ENCODE results near the gene BTNL3.
"Not testable (repeated sequence)": the region's sequence is repeated elsewhere in the genome, so short reads cannot be mapped to it uniquely, and the experiment has no call there.

Gene BTNL3

GRCh38 chr5:180988592-180988991 lies at the start of gene BTNL3:
BTNL3 (plus strand) TSS chr5:180988846; CDS start chr5:180989029, 183 bp downstream.
- no peak for DNase-seq

DNA sequence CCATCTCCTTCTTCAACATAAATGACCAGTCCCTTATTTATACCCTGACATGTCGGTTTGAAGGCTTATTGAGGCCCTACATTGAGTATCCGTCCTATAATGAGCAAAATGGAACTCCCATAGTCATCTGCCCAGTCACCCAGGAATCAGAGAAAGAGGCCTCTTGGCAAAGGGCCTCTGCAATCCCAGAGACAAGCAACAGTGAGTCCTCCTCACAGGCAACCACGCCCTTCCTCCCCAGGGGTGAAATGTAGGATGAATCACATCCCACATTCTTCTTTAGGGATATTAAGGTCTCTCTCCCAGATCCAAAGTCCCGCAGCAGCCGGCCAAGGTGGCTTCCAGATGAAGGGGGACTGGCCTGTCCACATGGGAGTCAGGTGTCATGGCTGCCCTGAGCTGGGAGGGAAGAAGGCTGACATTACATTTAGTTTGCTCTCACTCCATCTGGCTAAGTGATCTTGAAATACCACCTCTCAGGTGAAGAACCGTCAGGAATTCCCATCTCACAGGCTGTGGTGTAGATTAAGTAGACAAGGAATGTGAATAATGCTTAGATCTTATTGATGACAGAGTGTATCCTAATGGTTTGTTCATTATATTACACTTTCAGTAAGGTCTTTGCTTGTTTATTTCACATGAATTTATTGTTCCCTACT lies 38.2 kb upstream of the BTNL3 start:
- no peak for DNase-seq

- no peak for DNase-seq
Observed at GRCh38 chr5:180959661-180960060, 29.0 kb upstream of the BTNL3 start.

DNA sequence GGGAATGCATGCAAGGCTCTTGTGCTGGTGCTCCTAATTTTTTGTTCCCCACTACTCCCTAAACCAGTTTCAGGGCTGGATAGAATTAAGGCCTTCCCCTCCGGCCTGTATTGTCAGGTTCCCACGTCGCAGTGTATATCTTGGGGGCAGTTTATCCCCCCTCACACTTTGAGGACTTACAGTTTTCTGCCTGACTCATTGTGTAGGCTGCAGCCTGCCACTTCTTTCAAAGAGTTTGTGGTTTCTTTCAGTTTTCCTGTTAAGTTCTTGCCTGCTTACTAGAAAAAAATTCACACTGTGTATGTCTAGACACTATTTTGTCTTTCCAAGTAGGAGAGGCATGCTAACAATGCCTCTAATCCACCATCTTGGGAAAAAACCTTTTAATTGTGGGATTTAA lies 28.4 kb upstream of the BTNL3 start:
- no peak for DNase-seq

GRCh38 chr5:180969406-180969805 lies 19.2 kb upstream of the BTNL3 start:
- DNase-seq: no peak

GRCh38 chr5:180970336-180970735 lies 18.3 kb upstream of the BTNL3 start:
- DNase-seq: no peak

GRCh38 chr5:180970875-180971274 lies 17.8 kb upstream of the BTNL3 start:
- DNase-seq: no peak

DNA sequence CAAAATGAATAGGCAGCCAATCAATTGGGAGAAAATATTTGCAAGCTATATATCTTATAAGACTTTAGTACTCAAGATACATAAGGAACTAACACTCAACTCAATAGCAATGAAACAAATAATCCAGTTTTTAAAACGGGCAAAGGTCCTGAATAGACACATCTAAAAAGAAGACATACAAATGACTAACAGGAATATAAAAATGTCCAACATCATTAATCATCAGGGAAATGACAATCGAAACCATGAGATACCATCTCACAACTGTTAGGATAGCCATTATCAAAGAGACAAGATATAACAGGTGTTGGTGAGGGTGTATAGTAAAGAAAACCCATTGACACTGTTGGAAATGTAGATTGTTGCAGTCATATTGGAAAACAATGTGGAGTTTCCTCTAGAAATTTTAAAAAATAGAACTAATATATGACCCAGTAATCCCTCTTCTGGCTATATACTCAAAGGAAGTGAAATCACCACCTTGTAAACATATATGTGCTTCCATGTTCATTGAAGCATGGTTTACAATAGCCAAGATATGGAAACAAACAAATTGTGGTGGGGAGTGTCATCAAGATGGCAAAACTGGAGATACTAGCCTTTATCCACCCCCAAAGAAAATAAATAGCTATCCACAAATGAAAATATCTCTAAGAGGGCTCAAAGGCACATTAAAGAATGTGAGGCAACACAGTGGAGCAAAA lies 13.9 kb upstream of the BTNL3 start:
- DNase-seq: no peak

DNA sequence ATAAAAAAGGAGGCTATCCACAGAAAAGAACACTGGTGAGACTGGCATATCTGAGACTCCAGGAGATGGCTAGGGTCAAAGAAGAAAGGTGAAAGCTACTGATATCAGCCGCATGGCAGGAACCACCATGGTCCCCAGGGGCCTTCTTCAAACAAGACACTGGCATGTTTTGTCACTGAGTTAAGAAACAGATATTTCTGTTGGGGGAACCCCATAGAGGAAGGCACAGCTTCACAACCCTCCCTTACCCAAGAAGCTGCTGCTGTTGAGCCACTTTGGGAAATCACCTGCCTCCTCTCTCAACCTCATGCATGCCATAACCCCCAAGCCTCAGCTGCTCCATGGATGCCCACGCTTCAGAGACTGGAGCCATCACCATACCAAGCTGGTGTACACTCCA lies 13.3 kb upstream of the BTNL3 start:
- DNase-seq: no peak

DNA sequence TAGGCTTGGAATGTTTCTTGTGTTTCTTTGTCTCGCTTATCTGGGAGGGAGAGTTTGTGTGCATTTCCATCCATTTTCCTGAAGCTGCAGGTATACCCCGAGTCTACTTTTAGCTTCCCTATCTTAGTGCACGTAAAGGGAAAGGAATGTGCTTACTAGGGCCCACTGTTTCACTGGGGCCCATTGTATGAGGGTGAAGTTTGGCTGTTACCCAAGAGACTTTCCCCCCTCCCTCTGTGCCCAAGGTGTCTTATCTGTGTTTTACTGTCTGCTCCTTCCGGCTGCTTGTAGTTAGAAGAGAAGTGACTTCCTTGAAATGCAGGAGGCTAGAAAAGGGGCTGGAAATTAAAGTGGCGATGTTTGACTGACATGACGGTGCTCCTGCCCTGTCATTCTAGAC lies 12.1 kb upstream of the BTNL3 start:
- no peak for DNase-seq

DNA sequence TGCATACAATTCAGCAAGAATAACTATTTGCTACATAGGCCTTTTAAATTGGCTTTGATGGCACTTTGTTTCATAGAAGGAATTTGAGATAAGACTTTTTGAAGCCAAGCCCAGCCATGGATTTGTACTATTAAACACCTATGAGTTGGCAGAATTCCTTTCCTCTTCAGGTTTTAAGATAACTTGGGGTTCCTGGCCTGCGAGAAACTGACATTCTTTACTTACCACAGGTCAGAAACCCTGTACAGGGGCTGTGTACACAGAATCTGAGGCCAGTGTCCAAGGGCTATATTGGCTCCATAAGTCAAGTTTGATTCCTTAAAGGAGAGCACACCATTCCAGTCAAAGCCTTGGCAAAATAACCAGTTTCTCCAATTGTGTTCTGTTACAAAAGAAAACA lies 10.8 kb upstream of the BTNL3 start:
- no peak for DNase-seq

DNA sequence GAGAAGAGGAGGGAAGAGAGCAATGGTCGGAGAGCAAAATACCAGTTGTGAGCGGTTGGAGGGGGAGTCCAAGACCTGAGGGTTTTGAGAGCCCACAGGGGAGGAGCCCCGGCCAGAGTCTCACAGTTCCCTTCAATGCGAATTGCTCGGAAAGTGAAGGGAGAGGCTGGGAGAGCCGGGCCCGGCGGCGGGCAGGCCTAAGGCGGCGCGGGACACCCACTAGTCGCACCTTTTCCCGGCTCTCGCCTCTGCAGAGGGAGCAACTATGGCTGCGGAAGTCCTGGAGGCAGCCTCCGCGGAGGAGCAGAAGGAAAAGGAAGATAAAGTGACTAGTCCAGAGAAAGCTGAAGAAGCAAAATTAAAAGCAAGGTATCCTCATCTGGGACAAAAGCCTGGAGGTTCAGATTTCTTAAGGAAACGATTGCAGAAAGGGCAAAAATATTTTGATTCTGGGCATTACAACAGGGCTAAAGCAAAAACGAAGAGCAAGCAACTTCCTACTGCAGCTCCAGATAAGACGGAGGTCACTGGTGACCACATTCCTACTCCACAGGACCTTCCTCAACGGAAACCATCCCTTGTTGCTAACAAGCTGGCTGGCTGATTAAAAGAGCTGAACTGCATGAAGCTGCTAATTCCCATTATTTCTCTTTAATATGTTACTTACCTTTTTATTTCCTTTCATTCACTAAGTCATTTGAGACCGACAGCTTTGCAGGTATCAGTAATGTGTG lies 6.5 kb upstream of the BTNL3 start:
- DNase-seq: no peak

- DNase-seq: no peak
Observed at GRCh38 chr5:180988016-180988415, 630 bp upstream of the BTNL3 start.

- no peak for DNase-seq
Observed at GRCh38 chr5:180990086-180990881, 1.6 kb downstream of the BTNL3 start.

DNA sequence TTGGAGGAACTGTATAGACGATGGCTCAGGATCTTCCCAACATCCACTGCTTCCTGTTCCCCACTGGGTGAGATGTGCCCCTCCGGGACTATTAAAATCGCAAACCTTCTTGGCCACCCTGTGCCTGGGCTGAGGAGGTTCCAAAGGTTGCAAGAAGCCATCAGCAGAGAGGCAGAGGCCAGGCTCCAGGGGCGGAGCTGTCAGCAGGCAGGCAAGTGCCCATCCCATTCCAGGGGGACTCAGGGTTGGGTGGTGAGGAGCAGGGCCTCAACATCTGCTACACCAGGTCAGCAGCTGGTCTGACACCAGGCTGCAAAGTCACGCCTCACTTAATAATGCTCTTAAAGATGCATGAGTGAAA lies 2.2 kb downstream of the BTNL3 start:
- no peak for DNase-seq

DNA sequence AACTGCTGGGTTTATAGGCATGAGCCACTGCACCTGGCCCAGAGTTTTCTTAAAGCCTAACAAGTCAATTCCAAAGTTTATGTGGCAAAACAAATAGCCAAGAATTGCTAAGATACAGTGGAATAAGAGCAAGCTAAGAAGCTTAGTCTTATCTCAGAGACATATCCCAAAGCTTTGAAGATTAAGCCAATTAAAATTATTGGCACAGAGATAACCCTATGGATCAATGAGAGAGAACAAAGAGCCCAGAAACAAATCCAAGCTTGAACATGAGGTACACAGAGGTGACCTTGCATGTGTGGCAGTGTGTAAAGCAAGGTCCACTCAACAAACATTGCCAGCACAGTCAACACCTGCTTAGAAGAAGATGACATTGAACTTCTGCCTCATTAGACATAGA lies 13.3 kb downstream of the BTNL3 start:
- DNase-seq: no peak

DNA sequence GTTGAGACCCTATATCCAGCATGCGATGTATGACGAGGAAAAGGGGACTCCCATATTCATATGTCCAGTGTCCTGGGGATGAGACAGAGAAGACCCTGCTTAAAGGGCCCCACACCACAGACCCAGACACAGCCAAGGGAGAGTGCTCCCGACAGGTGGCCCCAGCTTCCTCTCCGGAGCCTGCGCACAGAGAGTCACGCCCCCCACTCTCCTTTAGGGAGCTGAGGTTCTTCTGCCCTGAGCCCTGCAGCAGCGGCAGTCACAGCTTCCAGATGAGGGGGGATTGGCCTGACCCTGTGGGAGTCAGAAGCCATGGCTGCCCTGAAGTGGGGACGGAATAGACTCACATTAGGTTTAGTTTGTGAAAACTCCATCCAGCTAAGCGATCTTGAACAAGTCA lies 17.1 kb downstream of the BTNL3 start:
- no peak for DNase-seq

- no peak for DNase-seq
Observed at GRCh38 chr5:181008136-181008535, 19.5 kb downstream of the BTNL3 start.

DNA sequence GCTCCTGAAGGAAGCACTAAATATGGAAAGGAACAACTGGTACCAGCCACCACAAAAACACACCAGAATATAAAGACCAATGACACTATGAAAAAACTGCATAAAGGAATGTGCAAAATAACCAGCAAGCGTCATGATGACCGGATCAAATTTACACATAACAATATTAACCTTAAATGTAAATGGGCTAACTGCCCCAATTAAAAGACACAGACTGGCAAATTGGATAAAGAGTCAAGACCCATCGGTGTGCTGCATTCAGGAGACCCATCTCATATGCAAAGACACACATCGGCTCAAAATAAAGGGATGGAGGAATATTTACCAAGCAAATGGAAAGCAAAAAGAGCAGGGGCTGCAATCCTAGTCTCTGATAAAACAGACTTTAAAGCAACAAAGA lies 21.4 kb downstream of the BTNL3 start:
- not testable (repeated sequence) for DNase-seq

DNA sequence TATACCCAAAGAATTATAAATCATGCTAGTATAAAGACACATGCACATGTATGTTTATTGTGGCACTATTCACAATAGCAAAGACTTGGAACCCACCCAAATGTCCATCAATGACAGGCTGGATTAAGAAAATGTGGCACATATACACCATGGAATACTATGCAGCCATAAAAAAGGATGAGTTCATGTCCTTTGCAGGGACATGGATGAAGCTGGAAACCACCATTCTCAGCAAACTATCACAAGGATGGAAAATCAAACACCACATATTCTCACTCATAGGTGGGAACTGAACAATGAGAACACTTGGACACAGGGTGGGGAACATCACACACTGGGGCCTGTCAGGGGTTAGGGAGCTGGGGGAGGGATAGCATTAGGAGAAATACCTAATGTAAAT lies 26.0 kb downstream of the BTNL3 start:
- not testable (repeated sequence) for DNase-seq

- DNase-seq: not testable (repeated sequence)
Observed at GRCh38 chr5:181017448-181017847, 28.8 kb downstream of the BTNL3 start.

- no peak for DNase-seq
Observed at GRCh38 chr5:181020688-181021087, 32.0 kb downstream of the BTNL3 start.
